ENCODE results near the gene HOXB6. TPM values are rescaled to one million over a fixed set of nuclear protein-coding genes. Genes with fewer than 3 reads are reported as not detected.

HOXB6 gene
- polyA plus RNA-seq, 1 experiment = not detected

- Histone ChIP-seq H3K4me3 (ENCODE audit: low read depth, low read length) (no peak overlapping the region), H3K36me3 (ENCODE audit: control insufficient read depth, insufficient read depth, low read length) (no peaks in the 10 kb centered on the region), H3K27me3 (ENCODE audit: control insufficient read depth, insufficient read depth, low read length) (peaks cover 14% of the 10 kb centered on the region)
- TF ChIP-seq, protein P1, sequence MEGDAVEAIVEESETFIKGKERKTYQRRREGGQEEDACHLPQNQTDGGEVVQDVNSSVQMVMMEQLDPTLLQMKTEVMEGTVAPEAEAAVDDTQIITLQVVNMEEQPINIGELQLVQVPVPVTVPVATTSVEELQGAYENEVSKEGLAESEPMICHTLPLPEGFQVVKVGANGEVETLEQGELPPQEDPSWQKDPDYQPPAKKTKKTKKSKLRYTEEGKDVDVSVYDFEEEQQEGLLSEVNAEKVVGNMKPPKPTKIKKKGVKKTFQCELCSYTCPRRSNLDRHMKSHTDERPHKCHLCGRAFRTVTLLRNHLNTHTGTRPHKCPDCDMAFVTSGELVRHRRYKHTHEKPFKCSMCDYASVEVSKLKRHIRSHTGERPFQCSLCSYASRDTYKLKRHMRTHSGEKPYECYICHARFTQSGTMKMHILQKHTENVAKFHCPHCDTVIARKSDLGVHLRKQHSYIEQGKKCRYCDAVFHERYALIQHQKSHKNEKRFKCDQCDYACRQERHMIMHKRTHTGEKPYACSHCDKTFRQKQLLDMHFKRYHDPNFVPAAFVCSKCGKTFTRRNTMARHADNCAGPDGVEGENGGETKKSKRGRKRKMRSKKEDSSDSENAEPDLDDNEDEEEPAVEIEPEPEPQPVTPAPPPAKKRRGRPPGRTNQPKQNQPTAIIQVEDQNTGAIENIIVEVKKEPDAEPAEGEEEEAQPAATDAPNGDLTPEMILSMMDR (IDR thresholded peaks at IDR 0.05; ENCODE audit: insufficient read depth, low read depth, low read length) = no peak
- ChIA-PET CTCF (interaction anchor here (1.0 kb wide), 1 partner anchor 10 kb away, joined by 4 read pairs; no protein-coding TSS in a partner anchor), POLR2A (no interaction called here)
- DNase-seq (ENCODE audit: low read depth) = no peak
Observed at GRCh38 chr17:48549281-48549630, 55.5 kb downstream of the HOXB6 start.

- no peak overlapping the region for H3K4me3 ChIP-seq (ENCODE audit: low read depth, low read length)
- peaks cover 12% of the 10 kb centered on the region for H3K27me3 ChIP-seq (ENCODE audit: control insufficient read depth, insufficient read depth, low read length)
- TF ChIP-seq, protein P1 (IDR thresholded peaks at IDR 0.05; ENCODE audit: insufficient read depth, low read depth, low read length) = no peak
- no peak for DNase-seq (ENCODE audit: low read depth)
- H3K36me3 ChIP-seq (ENCODE audit: control insufficient read depth, insufficient read depth, low read length) = no peaks in the 10 kb centered on the region
- ChIA-PET POLR2A (no interaction called here), CTCF (interaction anchor here (1.0 to 1.9 kb wide), 3 partner anchors 9 to 197 kb away, joined by 3 to 4 read pairs (median 3); no protein-coding TSS in a partner anchor)
Observed at GRCh38 chr17:48548523-48549280, 56.1 kb downstream of the HOXB6 start.

GRCh38 chr17:48547808-48548522 is 56.8 kb downstream of the HOXB6 start:
- Histone ChIP-seq H3K36me3 (ENCODE audit: control insufficient read depth, insufficient read depth, low read length) (no peaks in the 10 kb centered on the region), H3K27me3 (ENCODE audit: control insufficient read depth, insufficient read depth, low read length) (peaks cover 14% of the 10 kb centered on the region), H3K4me3 (ENCODE audit: low read depth, low read length) (no peak overlapping the region)
- ChIA-PET CTCF (interaction anchor here (1.3 to 1.9 kb wide), 2 partner anchors 14 to 196 kb away, joined by 3 read pairs; no protein-coding TSS in a partner anchor), POLR2A (interaction anchor here (0.7 kb wide), 1 partner anchor 55 kb away, joined by 20 read pairs; no protein-coding TSS in a partner anchor)
- TF ChIP-seq, protein P1 (IDR thresholded peaks at IDR 0.05; ENCODE audit: insufficient read depth, low read depth, low read length) = no peak
- no peak for DNase-seq (ENCODE audit: low read depth)

- TF ChIP-seq, protein P1 (IDR thresholded peaks at IDR 0.05; ENCODE audit: insufficient read depth, low read depth, low read length) = no peak
- no peaks in the 10 kb centered on the region for H3K36me3 ChIP-seq (ENCODE audit: control insufficient read depth, insufficient read depth, low read length)
- no peak for DNase-seq (ENCODE audit: low read depth)
- no peak overlapping the region for H3K4me3 ChIP-seq (ENCODE audit: low read depth, low read length)
- POLR2A ChIA-PET = interaction anchor here (0.7 kb wide), 1 partner anchor 54 kb away, joined by 20 read pairs; no protein-coding TSS in a partner anchor
- peaks cover 13% of the 10 kb centered on the region for H3K27me3 ChIP-seq (ENCODE audit: control insufficient read depth, insufficient read depth, low read length)
- CTCF ChIA-PET = interaction anchor here (0.6 to 1.9 kb wide), 3 partner anchors 14 to 195 kb away, joined by 3 read pairs; no protein-coding TSS in a partner anchor
Observed at GRCh38 chr17:48546924-48547807, 57.6 kb downstream of the HOXB6 start.

Measured in BJ (cell line).